NCI-H128 (cell line): Measurements from ENCODE around the gene ZMAT3.

Experiments
- DNase-seq: peaks from one replicate; lab custom pipeline; 2025; ENCODE audit not compliant: unreplicated experiment; lab: John Stamatoyannopoulos, UW

The ZMAT3 gene

DNA sequence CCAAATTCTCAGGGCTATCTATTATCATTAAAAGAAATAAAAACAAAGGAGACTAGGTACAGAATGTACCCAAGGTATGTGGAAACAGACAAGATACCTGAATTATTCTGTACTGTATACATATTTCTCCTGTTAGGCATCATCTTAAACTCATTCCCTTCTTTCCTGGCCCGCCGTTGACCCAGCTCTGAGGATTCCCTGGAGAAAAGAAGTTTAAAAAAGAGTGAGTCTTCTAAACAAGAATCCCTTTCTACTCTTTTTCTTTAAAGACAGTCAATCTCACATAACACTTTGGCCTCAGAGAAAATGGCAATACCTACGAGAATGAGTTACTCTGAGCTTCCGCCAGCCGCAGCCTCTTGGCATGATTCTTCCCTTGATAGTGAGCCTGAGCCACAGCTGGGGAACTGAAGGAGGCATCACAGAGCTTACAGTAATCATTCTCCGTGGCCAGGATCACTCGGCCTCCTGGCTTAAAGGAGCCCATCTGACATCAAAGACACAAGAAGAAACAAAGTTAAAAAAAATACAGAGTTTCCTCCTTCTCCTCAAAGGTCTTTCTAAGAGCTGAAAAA lies 44.2 kb downstream of the ZMAT3 start:
- DNase-seq, result no peak

DNA sequence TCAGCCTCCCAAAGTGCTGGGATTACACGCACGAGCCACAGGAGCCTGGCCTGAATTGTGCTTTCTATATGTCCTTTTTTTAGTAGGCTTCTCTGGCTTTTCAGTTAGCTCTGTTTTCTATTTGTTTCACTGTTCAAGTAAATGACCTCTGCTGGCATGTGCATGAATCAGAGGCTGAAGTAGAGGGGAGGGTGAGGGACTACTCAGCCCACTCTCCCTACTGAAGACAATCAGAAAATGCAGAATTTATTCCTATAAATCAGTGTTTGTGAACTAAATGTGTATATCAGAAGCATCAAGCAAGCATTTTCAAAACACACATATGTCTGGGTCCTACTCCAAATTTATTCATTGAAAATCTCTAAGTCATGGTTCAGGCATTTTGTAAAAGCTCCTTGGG lies 45.0 kb downstream of the ZMAT3 start:
- no peak for DNase-seq

GRCh38 chr3:179021119-179021903 lies 50.3 kb downstream of the ZMAT3 start:
- no peak for DNase-seq

- DNase-seq, result no peak
Measured at GRCh38 chr3:179020112-179020511, 51.5 kb downstream of the ZMAT3 start.

DNA sequence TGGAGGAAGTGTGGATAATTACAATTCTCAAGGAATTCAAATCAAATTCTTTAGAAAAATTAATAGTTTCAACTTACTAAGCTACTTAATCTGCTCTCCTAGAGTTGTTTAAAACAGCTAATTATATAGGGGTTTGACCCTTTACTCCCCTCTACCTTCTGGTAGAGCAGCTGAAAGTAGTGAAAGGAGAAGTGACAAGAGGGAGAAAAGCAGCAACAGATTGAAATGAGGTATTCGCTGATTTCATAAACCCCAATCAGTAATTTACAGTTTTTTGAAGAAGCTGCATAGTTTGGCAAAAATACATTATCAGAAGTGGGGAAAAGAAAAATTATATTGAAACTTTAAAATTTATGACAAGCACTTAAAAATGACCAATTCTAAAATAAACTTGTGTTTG lies 52.8 kb downstream of the ZMAT3 start:
- DNase-seq, result no peak

- DNase-seq, result no peak
Measured at GRCh38 chr3:179016979-179017670, 54.5 kb downstream of the ZMAT3 start.

GRCh38 chr3:179015551-179016020 lies 56.0 kb downstream of the ZMAT3 start:
- DNase-seq, result peak; percentile 75

GRCh38 chr3:179005706-179006105 lies 65.9 kb downstream of the ZMAT3 start:
- no peak for DNase-seq

DNA sequence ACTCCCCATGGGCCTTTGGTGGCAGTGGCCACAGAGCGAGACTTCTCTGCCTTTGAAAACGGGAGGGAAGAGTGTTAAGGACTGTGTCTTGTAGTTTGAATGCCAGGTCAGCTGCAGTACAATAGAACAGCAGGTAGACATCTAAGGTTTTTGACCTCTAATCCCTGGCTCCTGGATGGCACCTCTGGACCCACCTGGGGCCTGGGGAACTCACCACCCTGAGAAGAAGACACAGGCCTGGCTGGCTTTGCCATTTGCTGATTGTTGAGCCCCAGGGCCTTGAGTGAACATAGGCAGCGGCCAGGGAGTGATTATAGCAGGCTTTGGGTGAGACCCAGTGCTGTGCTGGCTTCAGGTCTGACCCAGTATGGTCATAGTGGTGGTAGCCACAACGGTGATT lies 66.4 kb downstream of the ZMAT3 start:
- no peak for DNase-seq

- DNase-seq, result no peak
Measured at GRCh38 chr3:179000659-179001058, 71.0 kb downstream of the ZMAT3 start.

GRCh38 chr3:179000144-179000543 lies 71.5 kb downstream of the ZMAT3 start:
- DNase-seq, result no peak

GRCh38 chr3:178996399-178996798 lies 75.2 kb downstream of the ZMAT3 start:
- no peak for DNase-seq

- no peak for DNase-seq
Measured at GRCh38 chr3:178990293-178990692, 81.3 kb downstream of the ZMAT3 start.

DNA sequence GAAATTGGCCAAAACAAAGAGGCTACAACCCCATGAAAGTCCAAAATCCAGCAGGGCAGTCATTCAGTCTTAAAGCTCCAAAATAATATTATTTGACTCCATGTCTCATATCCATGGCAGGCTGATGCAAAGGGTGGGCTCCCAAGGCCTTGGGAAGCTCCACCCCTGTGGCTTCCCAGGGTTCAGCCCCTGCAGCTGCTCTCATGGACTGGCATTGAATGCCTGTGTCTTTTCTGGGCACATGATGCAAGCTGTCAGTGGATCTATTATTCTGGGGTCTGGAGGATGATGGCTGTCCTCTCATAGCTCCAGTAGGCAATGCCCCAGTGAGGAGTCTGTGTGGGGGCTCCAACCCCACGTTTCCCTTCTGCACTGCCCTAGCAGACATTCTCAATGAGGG lies 81.8 kb downstream of the ZMAT3 start:
- no peak for DNase-seq

- no peak for DNase-seq
Measured at GRCh38 chr3:178987745-178988144, 83.9 kb downstream of the ZMAT3 start.

DNA sequence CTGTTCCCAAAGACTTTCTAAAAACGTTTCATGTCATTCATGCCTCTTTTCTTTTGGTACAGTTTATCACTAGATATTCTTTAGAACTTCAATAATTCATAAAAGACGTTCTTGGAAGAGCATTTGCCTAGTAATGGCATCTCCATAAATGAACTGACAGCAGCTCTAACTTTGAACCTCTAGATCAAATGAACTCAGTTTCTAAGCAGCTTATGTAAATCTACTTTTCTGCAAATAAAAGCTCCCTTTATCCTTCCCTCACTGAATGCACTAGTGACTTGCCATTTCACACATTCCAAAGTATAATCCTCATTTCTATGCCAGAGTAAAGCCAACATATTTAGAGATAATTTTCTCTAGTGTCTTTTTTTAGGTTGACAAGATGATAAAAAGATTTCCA lies 85.2 kb downstream of the ZMAT3 start:
- DNase-seq, result no peak

DNA sequence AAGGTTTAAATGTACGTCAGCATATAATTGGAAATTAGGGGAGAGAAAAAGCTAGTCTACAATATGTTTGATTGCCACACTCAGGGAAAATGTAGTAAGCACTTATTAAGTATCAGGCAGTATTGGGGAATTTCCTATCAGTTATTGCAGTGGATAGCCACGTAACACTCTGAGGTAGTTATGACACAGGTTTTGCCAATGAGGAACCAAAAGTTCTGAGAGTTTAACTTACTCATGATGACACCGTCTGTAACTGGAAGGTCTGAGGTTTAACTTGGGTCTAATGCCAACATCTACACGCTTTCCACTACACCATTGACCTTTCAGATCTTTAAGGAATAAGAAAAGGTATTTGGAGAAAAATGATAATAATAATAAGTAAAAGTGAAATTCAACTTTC lies 89.5 kb downstream of the ZMAT3 start:
- no peak for DNase-seq

DNA sequence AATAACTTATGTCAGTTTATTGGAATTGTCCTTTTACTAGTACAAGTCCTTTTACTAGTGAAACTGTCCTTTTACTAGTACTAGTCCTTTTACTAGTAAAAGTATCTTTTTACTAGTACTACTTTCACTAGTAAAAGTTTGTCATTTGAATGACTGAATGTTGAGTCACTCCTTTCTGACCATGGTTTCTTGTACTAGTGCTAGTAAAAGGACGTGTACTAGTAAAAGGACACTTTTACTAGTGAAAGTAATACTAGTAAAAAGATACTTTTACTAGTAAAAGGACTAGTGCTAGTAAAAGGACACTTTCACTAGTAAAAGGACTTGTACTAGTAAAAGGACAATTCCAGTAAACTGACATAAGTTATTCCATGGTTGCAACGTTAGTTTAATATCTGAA lies 96.3 kb downstream of the ZMAT3 start:
- DNase-seq, result no peak

DNA sequence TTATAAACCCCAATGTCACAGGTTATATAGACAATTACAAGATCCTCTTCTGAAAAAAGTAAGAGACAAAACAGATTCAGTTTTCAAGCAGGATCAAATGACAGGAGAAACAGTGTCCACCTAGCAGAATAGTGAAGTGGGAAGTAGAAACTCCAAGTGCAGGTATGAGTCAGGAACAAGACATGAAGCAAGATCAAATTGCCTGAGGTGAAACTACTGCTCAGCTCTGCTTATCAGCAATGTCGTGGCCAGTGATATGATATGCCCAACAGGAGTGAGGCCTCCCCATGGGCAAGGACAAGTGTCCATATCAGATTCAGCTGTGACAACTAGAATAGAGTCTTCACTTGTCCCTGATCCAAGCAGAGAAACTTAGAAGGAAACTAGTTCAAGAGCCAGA lies 100.0 kb downstream of the ZMAT3 start:
- DNase-seq, result no peak

GRCh38 chr3:178969004-178969700 lies 102.5 kb downstream of the ZMAT3 start:
- DNase-seq, result no peak
